HL-60 (cell line): ENCODE data around the gene TNFAIP8.

ENCODE experiments used
- DNase-seq, 2 experiments: peaks; one replicate each; pipeline ENCODE4 v3.0.0-alpha.2; 2010 to 2020; ENCODE audit warnings: low read depth in 1 of 2, low spot score in 1 of 2
- H3K27ac ChIP-seq: fragments of 250-450 bp; sonication (Bioruptor Pico); replicated peaks from 2 replicates; pipeline ENCODE4 v1.5.1; 2020; ENCODE audit warnings: mild to moderate bottlenecking, moderate library complexity
- H3K27me3 ChIP-seq: fragments of 250-450 bp; sonication (Bioruptor Pico); 2 replicates; pipeline ENCODE4 v1.5.1; 2021; ENCODE audit warnings: mild to moderate bottlenecking, moderate library complexity; ENCODE audit not compliant: insufficient read depth, poor library complexity, severe bottlenecking
- H3K4me3 ChIP-seq: replicated peaks from 2 replicates; pipeline ENCODE4 v1.5.1; 2011; ENCODE audit warnings: mild to moderate bottlenecking, control low read depth, low read length; ENCODE audit not compliant: insufficient read depth
- GABPA ChIP-seq: IDR thresholded peaks from 2 replicates; pipeline ENCODE4 v1.6.1; 2012; ENCODE audit warnings: low read depth
- POLR2AphosphoS5 ChIP-seq: IDR thresholded peaks from 2 replicates; pipeline ENCODE4 v1.6.1; 2012; ENCODE audit warnings: low read depth
- REST ChIP-seq: IDR thresholded peaks from 2 replicates; pipeline ENCODE4 v1.6.1; 2012; ENCODE audit warnings: low read depth; ENCODE audit not compliant: insufficient replicate concordance
- SPI1 ChIP-seq: IDR thresholded peaks from 2 replicates; pipeline ENCODE4 v1.6.1; 2012; ENCODE audit warnings: low read depth, mild to moderate bottlenecking, borderline replicate concordance
- TF ChIP-seq, protein P1 (sequence below): IDR thresholded peaks from one replicate; pipeline ENCODE4 v1.5.1; 2011; ENCODE audit warnings: low read length, control low read depth, inconsistent platforms; ENCODE audit not compliant: insufficient read depth

TNFAIP8 gene

DNA sequence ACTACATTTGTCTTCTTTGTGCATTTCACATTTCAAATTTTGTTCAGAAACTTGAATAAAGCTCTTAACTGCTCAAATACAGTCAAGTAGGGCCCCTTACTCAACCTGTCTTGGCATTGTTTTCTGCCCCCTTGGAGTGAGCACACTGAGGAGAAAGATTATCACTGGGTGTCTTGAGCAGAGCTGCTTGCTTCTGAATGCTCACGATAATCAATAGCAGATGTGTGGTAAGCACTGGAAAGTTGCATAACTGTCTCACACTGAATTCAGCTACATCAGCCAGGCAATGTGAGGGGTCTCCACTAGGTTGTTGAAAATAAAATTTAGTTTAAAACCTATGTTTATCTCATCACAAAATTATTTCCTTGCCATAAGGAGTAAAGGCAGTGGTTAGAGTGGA lies 7.8 kb upstream of the TNFAIP8 start:
- TF ChIP-seq POLR2AphosphoS5: no peak
- TF ChIP-seq SPI1: no peak
- TF ChIP-seq, protein P1, sequence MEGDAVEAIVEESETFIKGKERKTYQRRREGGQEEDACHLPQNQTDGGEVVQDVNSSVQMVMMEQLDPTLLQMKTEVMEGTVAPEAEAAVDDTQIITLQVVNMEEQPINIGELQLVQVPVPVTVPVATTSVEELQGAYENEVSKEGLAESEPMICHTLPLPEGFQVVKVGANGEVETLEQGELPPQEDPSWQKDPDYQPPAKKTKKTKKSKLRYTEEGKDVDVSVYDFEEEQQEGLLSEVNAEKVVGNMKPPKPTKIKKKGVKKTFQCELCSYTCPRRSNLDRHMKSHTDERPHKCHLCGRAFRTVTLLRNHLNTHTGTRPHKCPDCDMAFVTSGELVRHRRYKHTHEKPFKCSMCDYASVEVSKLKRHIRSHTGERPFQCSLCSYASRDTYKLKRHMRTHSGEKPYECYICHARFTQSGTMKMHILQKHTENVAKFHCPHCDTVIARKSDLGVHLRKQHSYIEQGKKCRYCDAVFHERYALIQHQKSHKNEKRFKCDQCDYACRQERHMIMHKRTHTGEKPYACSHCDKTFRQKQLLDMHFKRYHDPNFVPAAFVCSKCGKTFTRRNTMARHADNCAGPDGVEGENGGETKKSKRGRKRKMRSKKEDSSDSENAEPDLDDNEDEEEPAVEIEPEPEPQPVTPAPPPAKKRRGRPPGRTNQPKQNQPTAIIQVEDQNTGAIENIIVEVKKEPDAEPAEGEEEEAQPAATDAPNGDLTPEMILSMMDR: no peak
- TF ChIP-seq REST: no peak
- DNase-seq: no peak
- no peak overlapping the region for H3K27ac ChIP-seq
- H3K4me3 ChIP-seq: no peak overlapping the region
- H3K27me3 ChIP-seq: no peaks in the 10 kb centered on the region

GRCh38 chr5:119353213-119353612 lies 2.6 kb upstream of the TNFAIP8 start:
- Histone ChIP-seq H3K4me3 (no peak overlapping the region), H3K27me3 (no peaks in the 10 kb centered on the region), H3K27ac (no peak overlapping the region)
- TF ChIP-seq GABPA: no peak
- no peak for DNase-seq

- no peaks in the 10 kb centered on the region for H3K27me3 ChIP-seq
- no peak overlapping the region for H3K4me3 ChIP-seq
- DNase-seq: no peak
- TF ChIP-seq SPI1: no peak
- no peak for TF ChIP-seq POLR2AphosphoS5
- TF ChIP-seq GABPA: no peak
- no peak for TF ChIP-seq REST
- TF ChIP-seq, protein P1: no peak
- H3K27ac ChIP-seq: no peak overlapping the region
Measured at GRCh38 chr5:119353686-119354366, 2.0 kb upstream of the TNFAIP8 start.

DNA sequence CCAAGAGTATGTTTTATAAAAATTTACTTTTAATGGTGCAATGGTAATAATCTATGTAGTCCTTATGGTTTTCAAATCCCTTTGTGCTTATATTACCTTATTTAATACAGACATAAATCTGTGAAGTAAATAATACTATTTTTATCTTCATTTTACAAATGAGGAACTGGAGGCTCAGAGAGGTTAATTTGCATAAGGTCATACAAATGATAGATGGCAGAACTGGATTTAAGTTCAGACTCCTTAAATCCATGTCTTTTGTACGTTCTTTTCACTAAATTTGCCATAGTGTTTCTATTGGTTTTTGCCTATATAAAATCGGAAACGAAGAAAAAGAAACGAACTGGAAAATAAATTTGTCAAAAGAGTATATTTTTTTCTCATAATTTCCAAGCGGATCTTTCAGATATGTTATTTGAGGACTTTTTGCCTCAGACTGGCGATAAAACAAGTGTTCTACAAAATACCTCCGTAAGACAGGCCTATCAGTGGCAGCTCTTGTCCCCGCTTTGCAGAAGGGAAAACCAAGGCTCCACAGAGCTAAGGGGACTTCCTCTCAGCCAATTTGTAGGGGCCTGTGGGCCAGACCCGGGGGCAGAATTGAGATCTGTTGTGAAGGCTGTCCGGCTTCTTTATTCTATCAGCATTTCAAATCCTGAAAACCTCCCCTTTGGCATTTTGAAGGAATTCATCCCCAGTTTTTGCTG lies 1.1 kb upstream of the TNFAIP8 start:
- DNase-seq: no peak
- Histone ChIP-seq H3K27ac (no peak overlapping the region), H3K4me3 (no peak overlapping the region), H3K27me3 (no peaks in the 10 kb centered on the region)
- peak; percentile 61 for TF ChIP-seq SPI1
- no peak for TF ChIP-seq POLR2AphosphoS5

GRCh38 chr5:119355244-119355638 lies 578 bp upstream of the TNFAIP8 start:
- DNase-seq: no peak
- H3K4me3 ChIP-seq: peak overlapping the region; percentile 42; the same call in 1 of the 2 replicates
- H3K27me3 ChIP-seq: no peaks in the 10 kb centered on the region
- H3K27ac ChIP-seq: no peak overlapping the region
- TF ChIP-seq GABPA: no peak
- no peak for TF ChIP-seq REST
- TF ChIP-seq, protein P1: no peak
- TF ChIP-seq POLR2AphosphoS5: no peak
- TF ChIP-seq SPI1: no peak
